ENCODE data around the gene SLC43A2. TPM values are rescaled to one million over a fixed set of nuclear protein-coding genes. Genes with fewer than 3 reads are reported as not detected.

Gene SLC43A2
- total RNA-seq, 1 experiment from 2014 or later = 12.6 TPM

GRCh38 chr17:1661045-1661444 is 32.4 kb upstream of the SLC43A2 start:
- H3K4me2 ChIP-seq (ENCODE audit: low read length) = no peak overlapping the region
- peaks cover 71 to 73% of the 10 kb centered on the region in 2 experiments for H3K36me3 ChIP-seq (ENCODE audit: control insufficient read depth in 1 of 2, insufficient read depth in 2 of 2, low read length in 2 of 2)
- DNase-seq (ENCODE audit: low read depth, low spot score) (no peak), ATAC-seq (no peak)
- ChIA-PET RAD21 (ENCODE audit: low non-redundant PET in 1 of 2, low total read pairs in 2 of 2, uncharacterized antibody in 2 of 2, unreplicated experiment in 2 of 2) (no interaction called here), POLR2A (no interaction called here), CTCF (interaction anchor here (1.3 kb wide), 1 partner anchor 12 kb away, joined by 8 read pairs; the partner anchor contains the start of gene RILP)
- H2AFZ ChIP-seq (ENCODE audit: low read depth, low read length, poor library complexity, severe bottlenecking) = no peak overlapping the region
- TF ChIP-seq EZH2phosphoT487 (IDR thresholded peaks at IDR 0.05; ENCODE audit: borderline replicate concordance) (no peak), ZNF274 (IDR thresholded peaks at IDR 0.05; ENCODE audit: low read depth, low read length) (no peak), SIN3A (IDR thresholded peaks at IDR 0.05; ENCODE audit: low read depth) (no peak), REST (IDR thresholded peaks at IDR 0.05; ENCODE audit: low read depth) (no peak), POLR2AphosphoS5 (IDR thresholded peaks at IDR 0.05; ENCODE audit: low read depth, low read length) (no peak), EGR1 (IDR thresholded peaks at IDR 0.05; ENCODE audit: low read depth) (no peak), FOSL1 (IDR thresholded peaks at IDR 0.05; ENCODE audit: low read depth) (no peak), SP1 (IDR thresholded peaks at IDR 0.05; ENCODE audit: low read depth) (no peak)
- no peak overlapping the region for H3K27ac ChIP-seq (ENCODE audit: low read depth, low read length)
- peaks cover 18% of the 10 kb centered on the region for H3K79me2 ChIP-seq (ENCODE audit: insufficient read depth, low read length)
- H4K20me1 ChIP-seq (ENCODE audit: insufficient read depth) = 0 out of 2 replicates have a peak, but pooled peaks cover 6% of the 10 kb centered on the region
- BruUV-seq (replicated peaks) = TSS peak; percentile 75
- H3K9me3 ChIP-seq (ENCODE audit: control insufficient read depth in 1 of 2, insufficient read depth in 1 of 2, low read depth in 1 of 2, low read length in 2 of 2) = no peaks in the 10 kb centered on the region
- intact Hi-C loops (cut with micrococcal nuclease) = loop anchor here (10.0 kb wide), 1 partner anchor 204 kb away; no protein-coding TSS in a partner anchor
- no peak overlapping the region for H3K4me3 ChIP-seq (replicated peaks in 1 of 2; ENCODE audit: low read depth in 1 of 2, low read length in 2 of 2)
- H3K27me3 ChIP-seq (ENCODE audit: insufficient read depth, low read length) = no peaks in the 10 kb centered on the region
- H3K9me2 ChIP-seq (ENCODE audit: insufficient read depth) = no peaks in the 10 kb centered on the region
- H3K9ac ChIP-seq (ENCODE audit: low read length) = no peak overlapping the region
- H3K4me1 ChIP-seq (ENCODE audit: control insufficient read depth in 1 of 2, insufficient read depth in 2 of 2, low read length in 2 of 2) = no peaks in the 10 kb centered on the region
